Osteocyte (in vitro differentiated cells): ENCODE data around the gene PRMT5. TPM values are rescaled to one million over a fixed set of nuclear protein-coding genes. Genes with fewer than 3 reads are reported as not detected.

Experiments
- DNase-seq: peaks from one replicate; pipeline ENCODE4 v3.0.0; 2021; ENCODE audit warnings: mixed read lengths; ENCODE audit not compliant: unreplicated experiment; ENCODE audit errors: extremely low spot score
- H3K27ac Mint-ChIP-seq: one replicate; pipeline ENCODE4 v1.8.0; 2021; ENCODE audit warnings: mild to moderate bottlenecking, mixed read lengths; ENCODE audit not compliant: unreplicated experiment
- H3K27me3 Mint-ChIP-seq: one replicate; pipeline ENCODE4 v1.8.0; 2021; ENCODE audit warnings: mixed read lengths; ENCODE audit not compliant: unreplicated experiment
- H3K36me3 Mint-ChIP-seq: one replicate; pipeline ENCODE4 v1.8.0; 2021; ENCODE audit warnings: mixed read lengths; ENCODE audit not compliant: unreplicated experiment
- H3K4me1 Mint-ChIP-seq: one replicate; pipeline ENCODE4 v1.8.0; 2021; ENCODE audit warnings: mixed read lengths; ENCODE audit not compliant: unreplicated experiment
- H3K4me3 Mint-ChIP-seq: one replicate; pipeline ENCODE4 v1.8.0; 2021; ENCODE audit warnings: mild to moderate bottlenecking, moderate library complexity, mixed read lengths; ENCODE audit not compliant: unreplicated experiment
- H3K9me3 Mint-ChIP-seq: one replicate; pipeline ENCODE4 v1.8.0; 2021; ENCODE audit warnings: mixed read lengths; ENCODE audit not compliant: unreplicated experiment
- total RNA-seq: library from RNA; stranded (reverse); gene quantifications from 2 replicates; pipeline ENCODE4 v1.2.1, GENCODE V29; 2021
- TF ChIP-seq, protein P1 (sequence below): fragments of 200-600 bp; sonication (generic); IDR thresholded peaks from 2 replicates; pipeline ENCODE4 v1.5.0; 2021; ENCODE audit warnings: antibody characterized with exemption, mild to moderate bottlenecking, moderate library complexity

PRMT5 gene
- total RNA-seq, 1 donor from 2014 or later: 68.4 TPM

GRCh38 chr14:22887260-22887989, 41.8 kb downstream of the PRMT5 start:
- H3K4me1 Mint-ChIP-seq: peaks cover 15% of the 10 kb centered on the region
- H3K27ac Mint-ChIP-seq: peak overlapping the region; percentile 91
- no peaks in the 10 kb centered on the region for H3K9me3 Mint-ChIP-seq
- no peaks in the 10 kb centered on the region for H3K27me3 Mint-ChIP-seq
- TF ChIP-seq, protein P1, sequence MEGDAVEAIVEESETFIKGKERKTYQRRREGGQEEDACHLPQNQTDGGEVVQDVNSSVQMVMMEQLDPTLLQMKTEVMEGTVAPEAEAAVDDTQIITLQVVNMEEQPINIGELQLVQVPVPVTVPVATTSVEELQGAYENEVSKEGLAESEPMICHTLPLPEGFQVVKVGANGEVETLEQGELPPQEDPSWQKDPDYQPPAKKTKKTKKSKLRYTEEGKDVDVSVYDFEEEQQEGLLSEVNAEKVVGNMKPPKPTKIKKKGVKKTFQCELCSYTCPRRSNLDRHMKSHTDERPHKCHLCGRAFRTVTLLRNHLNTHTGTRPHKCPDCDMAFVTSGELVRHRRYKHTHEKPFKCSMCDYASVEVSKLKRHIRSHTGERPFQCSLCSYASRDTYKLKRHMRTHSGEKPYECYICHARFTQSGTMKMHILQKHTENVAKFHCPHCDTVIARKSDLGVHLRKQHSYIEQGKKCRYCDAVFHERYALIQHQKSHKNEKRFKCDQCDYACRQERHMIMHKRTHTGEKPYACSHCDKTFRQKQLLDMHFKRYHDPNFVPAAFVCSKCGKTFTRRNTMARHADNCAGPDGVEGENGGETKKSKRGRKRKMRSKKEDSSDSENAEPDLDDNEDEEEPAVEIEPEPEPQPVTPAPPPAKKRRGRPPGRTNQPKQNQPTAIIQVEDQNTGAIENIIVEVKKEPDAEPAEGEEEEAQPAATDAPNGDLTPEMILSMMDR: no peak
- H3K36me3 Mint-ChIP-seq: peaks cover 2% of the 10 kb centered on the region
- H3K4me3 Mint-ChIP-seq: peak overlapping the region; percentile 94
- no peak for DNase-seq

DNA sequence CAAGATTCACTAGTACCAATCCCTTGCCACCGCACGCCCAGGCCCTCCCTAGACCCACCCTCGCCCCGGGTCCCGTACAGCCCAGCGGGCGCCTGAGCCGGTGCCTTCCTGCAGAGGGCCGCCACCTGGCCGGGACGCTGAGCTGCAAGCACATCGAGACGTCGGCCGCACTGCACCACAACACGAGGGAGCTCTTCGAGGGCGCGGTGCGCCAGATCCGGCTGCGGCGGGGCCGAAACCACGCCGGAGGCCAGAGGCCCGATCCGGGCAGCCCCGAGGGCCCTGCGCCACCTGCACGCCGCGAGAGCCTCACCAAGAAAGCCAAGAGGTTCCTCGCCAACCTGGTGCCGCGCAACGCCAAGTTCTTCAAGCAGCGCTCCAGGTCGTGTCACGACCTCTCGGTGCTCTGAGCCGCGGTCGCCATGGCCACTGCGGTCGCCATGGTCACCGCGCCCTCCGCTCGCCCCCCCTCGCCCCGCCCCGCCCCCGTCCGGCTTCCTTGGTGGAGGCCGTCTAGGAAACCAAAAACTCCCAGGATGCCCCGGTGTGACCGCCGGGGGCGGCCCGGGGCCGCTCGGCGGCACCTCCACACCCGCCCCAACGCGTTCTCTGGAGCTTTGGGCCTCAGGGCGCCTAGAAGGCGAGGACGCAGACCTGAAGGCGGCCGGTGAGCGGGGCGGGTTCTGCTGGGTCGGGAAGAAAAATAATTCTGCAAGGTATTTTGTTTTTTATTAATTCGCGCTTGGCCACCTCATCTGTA, 42.5 kb downstream of the PRMT5 start:
- peak overlapping the region; percentile 91 for H3K27ac Mint-ChIP-seq
- H3K4me3 Mint-ChIP-seq: peak overlapping the region; percentile 94
- H3K36me3 Mint-ChIP-seq: no peaks in the 10 kb centered on the region
- no peak for DNase-seq
- TF ChIP-seq, protein P1: peak; percentile 19
- H3K9me3 Mint-ChIP-seq: no peaks in the 10 kb centered on the region
- H3K4me1 Mint-ChIP-seq: peaks cover 18% of the 10 kb centered on the region
- H3K27me3 Mint-ChIP-seq: no peaks in the 10 kb centered on the region

- peaks cover 18% of the 10 kb centered on the region for H3K4me1 Mint-ChIP-seq
- TF ChIP-seq, protein P1: no peak
- peak overlapping the region; percentile 68 for H3K4me3 Mint-ChIP-seq
- no peak overlapping the region for H3K27ac Mint-ChIP-seq
- no peak for DNase-seq
- H3K9me3 Mint-ChIP-seq: no peaks in the 10 kb centered on the region
- H3K27me3 Mint-ChIP-seq: no peaks in the 10 kb centered on the region
- no peaks in the 10 kb centered on the region for H3K36me3 Mint-ChIP-seq
Observed at GRCh38 chr14:22885975-22886374, 43.2 kb downstream of the PRMT5 start.

- no peak for DNase-seq
- Mint-ChIP-seq H3K36me3 (no peaks in the 10 kb centered on the region), H3K4me3 (peak overlapping the region; percentile 14), H3K4me1 (peaks cover 18% of the 10 kb centered on the region), H3K27me3 (no peaks in the 10 kb centered on the region), H3K9me3 (no peaks in the 10 kb centered on the region), H3K27ac (no peak overlapping the region)
- TF ChIP-seq, protein P1: no peak
Observed at GRCh38 chr14:22884738-22885523, 44.2 kb downstream of the PRMT5 start.
